ENCODE results near the gene IHH.

DNA sequence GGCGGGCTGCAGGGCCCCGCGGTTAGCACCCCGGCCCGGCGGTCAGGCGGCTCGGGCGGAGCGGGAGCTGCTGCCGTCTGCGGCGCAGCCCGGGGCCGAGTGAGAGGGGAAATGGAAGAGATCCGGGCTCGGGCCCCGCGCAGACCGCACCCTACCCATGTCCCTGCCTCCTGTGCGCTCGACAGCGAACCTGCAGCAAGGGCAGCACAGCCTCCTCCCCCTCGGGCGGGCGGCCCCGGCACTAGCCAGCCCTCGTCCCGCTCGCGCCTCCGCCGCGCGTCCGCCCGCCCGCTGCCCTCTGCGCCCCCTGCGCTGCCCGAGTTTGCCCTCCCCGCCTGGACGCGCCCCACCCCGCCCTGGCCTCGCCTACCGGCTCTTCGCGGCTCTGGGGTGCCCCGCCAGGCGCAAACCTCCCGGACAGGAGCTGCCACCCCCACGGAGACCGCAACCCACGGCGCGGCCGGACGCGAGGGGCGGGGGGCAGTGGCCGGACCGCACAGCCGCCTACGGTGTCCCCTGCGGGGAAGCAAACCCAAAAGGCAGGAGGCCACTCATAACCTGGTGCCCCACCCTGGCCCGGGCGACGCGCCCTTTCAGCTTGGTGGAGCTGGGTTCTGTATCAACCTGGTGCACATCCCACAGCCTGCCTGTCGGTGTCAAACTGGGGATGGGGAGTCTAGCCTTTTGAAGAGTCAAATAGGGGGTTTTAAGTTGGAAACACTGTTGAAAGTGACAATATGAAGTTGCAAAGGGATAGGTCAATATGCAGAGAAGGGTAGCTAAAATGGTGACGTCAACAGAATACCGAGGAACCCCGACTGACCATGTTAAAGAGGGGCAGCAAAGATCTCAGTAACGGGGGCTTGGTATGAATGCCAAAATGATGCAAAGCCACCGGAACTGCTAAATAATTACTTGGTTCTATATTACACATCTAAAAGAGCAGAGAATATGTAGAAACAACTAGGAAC, at the start of gene IHH:
- TF ChIP-seq POLR2A (IDR thresholded peaks at IDR 0.05) (no peak), CTCF (IDR thresholded peaks at IDR 0.05) (no peak)

All from esophagus squamous epithelium (tissue), 4 donors.